KOPT-K1 (cell line): Measurements from ENCODE around the gene BMPR1A.
"Not testable (repeated sequence)": the region's sequence is repeated elsewhere in the genome, so short reads cannot be mapped to it uniquely, and the experiment has no call there.

Experiments used
- H3K27ac ChIP-seq: fragments of 200-600 bp; sonication (generic); 2 replicates; pipeline ENCODE4 v1.5.1; 2016; ENCODE audit warnings: antibody characterized with exemption, mild to moderate bottlenecking, low read depth, low read length; ENCODE audit not compliant: poor library complexity, severe bottlenecking
- H3K36me3 ChIP-seq: fragments of 200-600 bp; sonication (generic); 2 replicates; pipeline ENCODE4 v1.5.1; 2017; ENCODE audit warnings: antibody characterized with exemption, mild to moderate bottlenecking, low read length, moderate library complexity; ENCODE audit not compliant: insufficient read depth
- H3K9me3 ChIP-seq: fragments of 200-600 bp; sonication (generic); 2 replicates; pipeline ENCODE4 v1.5.1; 2017; ENCODE audit warnings: antibody characterized with exemption, low read length, mild to moderate bottlenecking; ENCODE audit not compliant: insufficient read depth, poor library complexity, severe bottlenecking

Gene BMPR1A

GRCh38 chr10:86978457-86978856, 222.0 kb downstream of the BMPR1A start:
- H3K9me3 ChIP-seq, H3K27ac ChIP-seq, H3K36me3 ChIP-seq: not testable (repeated sequence)

- H3K9me3 ChIP-seq, result no peaks in the 10 kb centered on the region
- H3K27ac ChIP-seq, result no peak overlapping the region
- no peaks in the 10 kb centered on the region for H3K36me3 ChIP-seq
These were observed 222.9 kb downstream of the BMPR1A start for GRCh38 chr10:86979296-86979818.

- no peaks in the 10 kb centered on the region for H3K9me3 ChIP-seq
- H3K27ac ChIP-seq, result no peak overlapping the region
These were observed 223.6 kb downstream of the BMPR1A start for GRCh38 chr10:86979977-86980448.

GRCh38 chr10:86981020-86981419, 224.6 kb downstream of the BMPR1A start:
- not testable (repeated sequence) for H3K9me3 ChIP-seq, H3K36me3 ChIP-seq, H3K27ac ChIP-seq

More at GRCh38 chr10:86979977-86980448, 223.6 kb downstream of the BMPR1A start:
- no peaks in the 10 kb centered on the region for H3K36me3 ChIP-seq

DNA sequence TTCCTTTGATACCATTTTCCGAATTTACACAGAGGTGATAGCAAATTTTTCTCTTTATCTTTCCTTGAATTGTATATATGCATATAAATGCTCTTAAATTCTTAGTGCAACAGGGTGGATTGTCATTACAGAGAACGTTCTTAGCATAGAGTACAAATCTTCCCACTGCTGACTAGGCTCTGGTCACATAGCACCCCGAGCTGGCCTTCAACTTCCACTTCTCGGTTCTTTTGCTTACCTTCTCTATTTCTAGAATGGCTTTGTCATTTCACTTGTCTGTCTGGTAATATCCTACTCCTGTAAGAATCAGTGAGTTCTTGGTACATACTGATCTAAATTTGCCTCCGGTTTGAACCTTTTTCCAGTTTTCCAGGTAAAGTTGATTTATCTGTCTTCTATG, 225.3 kb downstream of the BMPR1A start:
- H3K36me3 ChIP-seq, result no peaks in the 10 kb centered on the region
- H3K9me3 ChIP-seq, result no peaks in the 10 kb centered on the region
- H3K27ac ChIP-seq, result no peak overlapping the region
